ENCODE measurements around the gene MAD2L1BP. TPM values are rescaled to one million over a fixed set of nuclear protein-coding genes. Genes with fewer than 3 reads are reported as not detected.
"Not testable (repeated sequence)": the region's sequence is repeated elsewhere in the genome, so short reads cannot be mapped to it uniquely, and the experiment has no call there.

The MAD2L1BP gene
- total and polyA plus RNA-seq, 2 of the 13 experiments (the other 11 are each of a cell fraction or from before 2014, with no cell fraction given): 54.2 to 55.5 TPM

- CTCF ChIA-PET (ENCODE audit: low intra/inter-chr PET ratio, low total read pairs); H3K4me1 ChIP-seq (ENCODE audit: insufficient read depth, low read length); H3K4me3 ChIP-seq (replicated peaks in 1 of 3; ENCODE audit: insufficient read depth in 1 of 3, low read depth in 2 of 3, low read length in 3 of 3); FAIRE-seq; H2AFZ ChIP-seq (ENCODE audit: low read length); H3K9ac ChIP-seq (ENCODE audit: insufficient read depth, low read depth, low read length); H3K36me3 ChIP-seq (replicated peaks in 1 of 2; ENCODE audit: control insufficient read depth in 1 of 2, insufficient read depth in 2 of 2, low read length in 2 of 2); H3K4me2 ChIP-seq (ENCODE audit: low read depth, low read length); intact Hi-C loops (cut with micrococcal nuclease; ENCODE audit: unreplicated experiment); H3K79me2 ChIP-seq (ENCODE audit: insufficient read depth, low read length); DNase-seq (ENCODE audit: low spot score); H4K20me1 ChIP-seq (ENCODE audit: insufficient read depth, low read length); in situ Hi-C loops (cut with HindIII; ENCODE audit: extremely low pct_ligation_motif_present, low pct_unique_long_range_greater_than_20kb); ATAC-seq; H3K9me3 ChIP-seq (ENCODE audit: low read length); BruUV-seq (replicated peaks); H3K27ac ChIP-seq (ENCODE audit: extremely low read length, insufficient read depth, low read length): not testable (repeated sequence)
- H3K27me3 ChIP-seq (ENCODE audit: control insufficient read depth in 1 of 2, insufficient read depth in 2 of 2, low read length in 2 of 2): peaks cover 3 to 17% of the 10 kb centered on the region in 2 experiments; a peak in 2 of 5 replicates
- TF ChIP-seq ZNF770 (CRISPR knock-in tag; IDR thresholded peaks at IDR 0.05): 0 out of 2 replicates have a peak, but pooled peaks have one; percentile 27
- POLR2A ChIA-PET: interaction anchor here (1.2 kb wide), 1 partner anchor 17 kb away, joined by 6 read pairs; the partner anchor contains the start of gene MAD2L1BP
- 38% methylated on average over 2 of the region's 2 CpGs for WGBS (ENCODE audit: low lambda C conversion rate)
Observed at GRCh38 chr6:43652822-43653221, 17.2 kb downstream of the MAD2L1BP start.

GRCh38 chr6:43657221-43657802 is 21.7 kb downstream of the MAD2L1BP start:
- BruUV-seq (replicated peaks): no TSS peak
- Histone ChIP-seq H3K4me3 (replicated peaks in 1 of 3; ENCODE audit: insufficient read depth in 1 of 3, low read depth in 2 of 3, low read length in 3 of 3) (no peak overlapping the region), H2AFZ (ENCODE audit: low read length) (no peak overlapping the region), H4K20me1 (ENCODE audit: insufficient read depth, low read length) (no peaks in the 10 kb centered on the region), H3K4me1 (ENCODE audit: insufficient read depth, low read length) (no peaks in the 10 kb centered on the region), H3K36me3 (replicated peaks in 1 of 2; ENCODE audit: control insufficient read depth in 1 of 2, insufficient read depth in 2 of 2, low read length in 2 of 2) (no peaks in the 10 kb centered on the region), H3K9ac (ENCODE audit: insufficient read depth, low read depth, low read length) (no peak overlapping the region), H3K79me2 (ENCODE audit: insufficient read depth, low read length) (no peaks in the 10 kb centered on the region), H3K27me3 (ENCODE audit: control insufficient read depth in 1 of 2, insufficient read depth in 2 of 2, low read length in 2 of 2) (peaks cover 2 to 10% of the 10 kb centered on the region in 2 experiments; a peak in 3 of 5 replicates), H3K4me2 (ENCODE audit: low read depth, low read length) (no peak overlapping the region), H3K27ac (ENCODE audit: extremely low read length, insufficient read depth, low read length) (no peak overlapping the region), H3K9me3 (ENCODE audit: low read length) (0 out of 2 replicates have a peak, but pooled peaks cover 4% of the 10 kb centered on the region)
- WGBS (ENCODE audit: low lambda C conversion rate): 52% methylated on average over 3 of the region's 3 CpGs
- TF ChIP-seq, protein P1, sequence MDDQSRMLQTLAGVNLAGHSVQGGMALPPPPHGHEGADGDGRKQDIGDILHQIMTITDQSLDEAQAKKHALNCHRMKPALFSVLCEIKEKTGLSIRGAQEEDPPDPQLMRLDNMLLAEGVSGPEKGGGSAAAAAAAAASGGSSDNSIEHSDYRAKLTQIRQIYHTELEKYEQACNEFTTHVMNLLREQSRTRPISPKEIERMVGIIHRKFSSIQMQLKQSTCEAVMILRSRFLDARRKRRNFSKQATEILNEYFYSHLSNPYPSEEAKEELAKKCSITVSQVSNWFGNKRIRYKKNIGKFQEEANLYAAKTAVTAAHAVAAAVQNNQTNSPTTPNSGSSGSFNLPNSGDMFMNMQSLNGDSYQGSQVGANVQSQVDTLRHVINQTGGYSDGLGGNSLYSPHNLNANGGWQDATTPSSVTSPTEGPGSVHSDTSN (CRISPR knock-in tag; IDR thresholded peaks at IDR 0.05; ENCODE audit: borderline replicate concordance): no peak
- TF ChIP-seq ZBTB14 (CRISPR knock-in tag; IDR thresholded peaks at IDR 0.05) (no peak), STAG1 (CRISPR knock-in tag; IDR thresholded peaks at IDR 0.05) (no peak), NR3C1 (CRISPR knock-in tag; IDR thresholded peaks at IDR 0.05) (no peak), HNRNPL (IDR thresholded peaks at IDR 0.05; ENCODE audit: low read depth, low read length) (no peak), ZNF484 (CRISPR knock-in tag; IDR thresholded peaks at IDR 0.05; ENCODE audit: borderline replicate concordance, low read depth) (no peak), SOX13 (IDR thresholded peaks at IDR 0.05) (no peak), SOX13 (CRISPR knock-in tag; conservative IDR thresholded peaks at IDR 0.05 in 1 of 2, IDR thresholded peaks at IDR 0.05 in 1 of 2) (0 out of 4 replicates have a peak, but pooled peaks of 1 of the 2 experiments have one; percentile 7)
- POLR2A ChIA-PET: interaction anchor here (1.3 to 2.1 kb wide), 3 partner anchors 13 to 28 kb away, joined by 3 to 5 read pairs (median 5); partner anchors contain the start of genes GTPBP2 and MAD2L1BP
- intact Hi-C loops (cut with micrococcal nuclease; ENCODE audit: unreplicated experiment) (no loop called here), in situ Hi-C loops (cut with HindIII; ENCODE audit: extremely low pct_ligation_motif_present, low pct_unique_long_range_greater_than_20kb) (no loop called here)
- DNase-seq (ENCODE audit: low spot score) (no peak), FAIRE-seq (no peak), ATAC-seq (no peak)
- CTCF ChIA-PET (ENCODE audit: low intra/inter-chr PET ratio, low total read pairs): no interaction called here
